Measurements from ENCODE around the gene BAAT. TPM values are rescaled to one million over a fixed set of nuclear protein-coding genes. Genes with fewer than 3 reads are reported as not detected.

BAAT gene
- total RNA-seq, 2 donors from 2014 or later = 0.30 TPM; not detected in 1

GRCh38 chr9:101380295-101380694, 4.5 kb downstream of the BAAT start:
- H3K4me1 ChIP-seq = no peaks in the 10 kb centered on the region
- no peak overlapping the region for H3K4me3 ChIP-seq
- no peaks in the 10 kb centered on the region for H3K9me3 ChIP-seq
- no peaks in the 10 kb centered on the region for H3K27me3 ChIP-seq
- no peaks in the 10 kb centered on the region for H3K36me3 ChIP-seq
- intact Hi-C loops (cut with DNase I) = no loop called here
- no peak for TF ChIP-seq CTCF (IDR thresholded peaks at IDR 0.05)
- DNase-seq = no peak
- no peak overlapping the region for H3K27ac ChIP-seq
- no peak overlapping the region for H3K9ac ChIP-seq (ENCODE audit: low read depth in 2 of 2, low read length in 2 of 2)

- H3K9me3 ChIP-seq = no peaks in the 10 kb centered on the region
- no peaks in the 10 kb centered on the region for H3K27me3 ChIP-seq
- no peak for TF ChIP-seq CTCF (IDR thresholded peaks at IDR 0.05)
- H3K36me3 ChIP-seq = no peaks in the 10 kb centered on the region
- no peak overlapping the region for H3K27ac ChIP-seq
- no peak for DNase-seq
- no peak overlapping the region for H3K4me3 ChIP-seq
- H3K9ac ChIP-seq (ENCODE audit: low read depth in 2 of 2, low read length in 2 of 2) = no peak overlapping the region
- intact Hi-C loops (cut with DNase I) = no loop called here
- H3K4me1 ChIP-seq = no peaks in the 10 kb centered on the region
Observed at GRCh38 chr9:101376111-101376848, 8.5 kb downstream of the BAAT start.

GRCh38 chr9:101375546-101375945, 9.3 kb downstream of the BAAT start:
- Histone ChIP-seq H3K27me3 (no peaks in the 10 kb centered on the region), H3K4me3 (no peak overlapping the region), H3K36me3 (no peaks in the 10 kb centered on the region), H3K4me1 (no peaks in the 10 kb centered on the region), H3K27ac (no peak overlapping the region), H3K9ac (ENCODE audit: low read depth in 2 of 2, low read length in 2 of 2) (no peak overlapping the region), H3K9me3 (no peaks in the 10 kb centered on the region)
- no peak for TF ChIP-seq CTCF (IDR thresholded peaks at IDR 0.05)
- DNase-seq = no peak
- intact Hi-C loops (cut with DNase I) = no loop called here

GRCh38 chr9:101372327-101373118, 12.3 kb downstream of the BAAT start:
- Histone ChIP-seq H3K9me3 (no peaks in the 10 kb centered on the region), H3K36me3 (no peaks in the 10 kb centered on the region)
- intact Hi-C loops (cut with DNase I) = no loop called here

GRCh38 chr9:101371813-101372212, 13.0 kb downstream of the BAAT start:
- no peaks in the 10 kb centered on the region for H3K36me3 ChIP-seq
- no peak for DNase-seq
- no peak overlapping the region for H3K9ac ChIP-seq (ENCODE audit: low read depth in 2 of 2, low read length in 2 of 2)
- H3K27me3 ChIP-seq = no peaks in the 10 kb centered on the region
- no peaks in the 10 kb centered on the region for H3K4me1 ChIP-seq
- no peak for TF ChIP-seq CTCF (IDR thresholded peaks at IDR 0.05)
- H3K9me3 ChIP-seq = no peaks in the 10 kb centered on the region
- no peak overlapping the region for H3K27ac ChIP-seq
- no peak overlapping the region for H3K4me3 ChIP-seq
- intact Hi-C loops (cut with DNase I) = no loop called here

More at GRCh38 chr9:101372327-101373118, 12.3 kb downstream of the BAAT start:
- Histone ChIP-seq H3K27ac (no peak overlapping the region), H3K27me3 (no peaks in the 10 kb centered on the region), H3K9ac (ENCODE audit: low read depth in 2 of 2, low read length in 2 of 2) (no peak overlapping the region), H3K4me3 (no peak overlapping the region), H3K4me1 (no peaks in the 10 kb centered on the region)
- no peak for TF ChIP-seq CTCF (IDR thresholded peaks at IDR 0.05)
- no peak for DNase-seq

Data from colonic mucosa (tissue), 4 donors.